ENCODE data around the gene DEGS1.

DEGS1 gene

DNA sequence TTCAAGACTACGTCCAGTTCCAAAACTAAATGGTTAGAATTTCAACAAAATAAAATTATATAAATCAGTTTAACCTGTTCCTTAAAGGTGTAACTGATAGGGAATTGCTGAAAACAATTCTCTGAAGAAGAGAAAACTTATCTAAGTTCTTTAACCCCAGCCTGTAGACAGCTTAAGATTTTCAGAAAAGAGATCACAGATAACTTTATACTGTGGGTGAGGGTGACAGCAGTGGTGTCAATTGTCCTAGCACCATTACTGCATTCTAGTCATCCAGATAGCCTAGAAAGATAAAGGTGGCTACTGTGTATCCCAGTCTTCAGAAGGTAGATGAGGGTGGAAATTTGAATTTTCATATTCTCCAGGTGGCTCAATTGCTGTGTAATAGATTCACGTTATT is 19.7 kb upstream of the DEGS1 start:
- no peaks in the 10 kb centered on the region for H3K4me1 ChIP-seq (ENCODE audit: control insufficient read depth in 1 of 2, insufficient read depth in 2 of 2, low read length in 2 of 2)
- no peak overlapping the region for H3K27ac ChIP-seq (ENCODE audit: low read length)
- H3K36me3 ChIP-seq (ENCODE audit: control insufficient read depth in 1 of 2, insufficient read depth in 2 of 2, low read length in 2 of 2) = peaks cover 20 to 30% of the 10 kb centered on the region in 2 donors
- H3K27me3 ChIP-seq (ENCODE audit: low read depth, low read length) = no peaks in the 10 kb centered on the region
- no peaks in the 10 kb centered on the region for H3K9me3 ChIP-seq (ENCODE audit: control insufficient read depth in 1 of 2, low read length in 2 of 2)
- no peak overlapping the region for H3K4me3 ChIP-seq (ENCODE audit: low read depth in 1 of 2, low read length in 2 of 2)

DNA sequence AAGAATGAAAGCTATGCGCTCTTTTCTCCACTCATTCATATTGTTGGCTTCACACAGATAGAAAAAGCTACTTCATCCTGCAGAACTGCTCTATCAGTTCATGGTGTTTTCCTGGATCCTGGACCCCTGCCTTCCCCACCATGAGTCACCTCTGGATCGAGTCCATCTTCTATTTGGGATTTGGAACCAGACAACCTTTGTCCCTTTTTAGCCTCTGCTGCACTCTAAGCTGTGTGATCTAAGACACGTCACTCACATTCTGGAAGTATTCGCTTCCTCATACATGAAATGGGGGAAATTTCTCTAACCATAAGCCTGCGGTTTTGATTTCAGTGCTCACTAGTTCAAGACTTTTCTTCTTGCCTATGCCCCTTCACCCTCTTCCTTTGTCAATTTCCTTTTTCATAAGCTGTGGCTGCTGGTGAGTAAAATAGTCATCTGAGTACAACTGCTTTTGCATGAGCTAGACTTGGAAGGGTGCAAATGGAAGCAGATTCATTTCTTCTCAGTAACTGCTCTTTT is 14.1 kb upstream of the DEGS1 start:
- Histone ChIP-seq H3K27me3 (ENCODE audit: low read depth, low read length) (no peaks in the 10 kb centered on the region), H3K9me3 (ENCODE audit: control insufficient read depth in 1 of 2, low read length in 2 of 2) (no peaks in the 10 kb centered on the region), H3K27ac (ENCODE audit: low read length) (peak overlapping the region; percentile 42), H3K4me3 (ENCODE audit: low read depth in 1 of 2, low read length in 2 of 2) (no peak overlapping the region), H3K36me3 (ENCODE audit: control insufficient read depth in 1 of 2, insufficient read depth in 2 of 2, low read length in 2 of 2) (no peaks in the 10 kb centered on the region), H3K4me1 (ENCODE audit: control insufficient read depth in 1 of 2, insufficient read depth in 2 of 2, low read length in 2 of 2) (peaks cover 0 to 3% of the 10 kb centered on the region in 2 donors)

DNA sequence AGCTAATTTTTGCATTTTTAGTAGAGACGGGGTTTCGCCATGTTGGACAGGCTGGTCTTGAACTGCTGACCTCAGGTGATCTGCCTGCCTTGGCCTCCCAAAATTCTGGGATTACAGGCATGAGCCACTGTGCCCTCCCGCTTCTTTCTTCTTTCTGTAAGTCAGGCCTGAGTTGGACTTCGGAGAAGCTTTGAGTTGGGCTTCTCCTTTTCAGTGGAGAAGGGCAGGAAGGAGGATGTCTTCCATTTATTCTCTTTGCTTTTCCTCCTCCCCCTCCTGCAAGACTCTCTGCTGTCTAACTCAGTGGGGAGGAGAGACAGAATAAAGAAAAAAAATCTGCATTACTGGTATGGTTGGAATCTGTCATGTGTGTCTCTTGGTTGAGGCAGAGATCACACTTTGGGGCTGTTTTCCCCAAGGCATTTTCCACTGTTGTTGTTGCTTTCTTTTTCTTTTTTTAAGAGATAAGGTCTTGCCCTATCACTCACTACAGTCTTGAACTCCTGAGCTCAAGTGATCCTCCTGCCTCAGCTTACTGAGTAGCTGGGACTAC is 13.2 kb upstream of the DEGS1 start:
- Histone ChIP-seq H3K27me3 (ENCODE audit: low read depth, low read length) (no peaks in the 10 kb centered on the region), H3K27ac (ENCODE audit: low read length) (no peak overlapping the region), H3K9me3 (ENCODE audit: control insufficient read depth in 1 of 2, low read length in 2 of 2) (no peaks in the 10 kb centered on the region), H3K4me1 (ENCODE audit: control insufficient read depth in 1 of 2, insufficient read depth in 2 of 2, low read length in 2 of 2) (peaks cover 0 to 3% of the 10 kb centered on the region in 2 donors), H3K36me3 (ENCODE audit: control insufficient read depth in 1 of 2, insufficient read depth in 2 of 2, low read length in 2 of 2) (no peaks in the 10 kb centered on the region), H3K4me3 (ENCODE audit: low read depth in 1 of 2, low read length in 2 of 2) (no peak overlapping the region)

GRCh38 chr1:224170343-224170742 is 12.7 kb upstream of the DEGS1 start:
- H3K9me3 ChIP-seq (ENCODE audit: control insufficient read depth in 1 of 2, low read length in 2 of 2) = no peaks in the 10 kb centered on the region
- H3K4me1 ChIP-seq (ENCODE audit: control insufficient read depth in 1 of 2, insufficient read depth in 2 of 2, low read length in 2 of 2) = peaks cover 0 to 3% of the 10 kb centered on the region in 2 donors
- H3K27ac ChIP-seq (ENCODE audit: low read length) = no peak overlapping the region
- H3K27me3 ChIP-seq (ENCODE audit: low read depth, low read length) = no peaks in the 10 kb centered on the region
- no peaks in the 10 kb centered on the region for H3K36me3 ChIP-seq (ENCODE audit: control insufficient read depth in 1 of 2, insufficient read depth in 2 of 2, low read length in 2 of 2)
- no peak overlapping the region for H3K4me3 ChIP-seq (ENCODE audit: low read depth in 1 of 2, low read length in 2 of 2)

DNA sequence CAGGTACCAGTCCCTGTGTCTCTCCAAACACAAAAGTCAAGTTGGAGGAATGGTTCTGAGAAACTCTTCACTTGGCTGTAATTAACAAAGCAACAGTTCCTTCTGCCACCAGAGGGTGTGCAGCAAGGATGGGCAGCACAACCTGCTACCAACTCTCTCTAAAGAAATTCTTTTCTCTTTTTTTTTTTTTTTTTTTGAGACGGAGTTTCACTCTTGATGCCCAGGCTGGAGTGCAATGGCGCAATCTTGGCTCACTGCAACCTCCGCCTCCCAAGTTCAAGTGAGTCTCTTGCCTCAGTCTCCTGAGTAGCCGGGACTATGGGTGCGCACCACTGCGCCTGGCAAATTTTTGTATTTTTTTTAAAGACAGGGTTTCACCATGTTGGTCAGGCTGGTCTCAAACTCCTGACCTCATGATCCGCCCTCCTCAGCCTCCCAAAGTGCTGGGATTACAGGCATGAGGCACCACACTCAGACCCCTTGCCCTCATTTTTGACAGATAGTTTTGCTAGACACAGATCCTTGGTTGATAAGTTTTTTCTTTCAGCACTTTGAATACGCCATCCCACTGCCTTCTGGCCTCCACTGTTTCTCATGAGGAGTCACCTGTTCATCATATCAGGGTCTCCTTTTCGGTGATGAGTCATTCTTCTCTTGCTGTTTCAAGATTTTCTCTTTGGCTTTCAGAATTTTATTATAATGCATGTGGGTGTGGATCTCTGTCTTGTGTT is 12.1 kb upstream of the DEGS1 start:
- Histone ChIP-seq H3K4me1 (ENCODE audit: control insufficient read depth in 1 of 2, insufficient read depth in 2 of 2, low read length in 2 of 2) (peaks cover 0 to 3% of the 10 kb centered on the region in 2 donors), H3K36me3 (ENCODE audit: control insufficient read depth in 1 of 2, insufficient read depth in 2 of 2, low read length in 2 of 2) (no peaks in the 10 kb centered on the region), H3K27ac (ENCODE audit: low read length) (no peak overlapping the region), H3K27me3 (ENCODE audit: low read depth, low read length) (no peaks in the 10 kb centered on the region), H3K9me3 (ENCODE audit: control insufficient read depth in 1 of 2, low read length in 2 of 2) (no peaks in the 10 kb centered on the region), H3K4me3 (ENCODE audit: low read depth in 1 of 2, low read length in 2 of 2) (no peak overlapping the region)

- Histone ChIP-seq H3K4me3 (ENCODE audit: low read depth in 1 of 2, low read length in 2 of 2) (no peak overlapping the region), H3K36me3 (ENCODE audit: control insufficient read depth in 1 of 2, insufficient read depth in 2 of 2, low read length in 2 of 2) (no peaks in the 10 kb centered on the region), H3K27me3 (ENCODE audit: low read depth, low read length) (no peaks in the 10 kb centered on the region), H3K4me1 (ENCODE audit: control insufficient read depth in 1 of 2, insufficient read depth in 2 of 2, low read length in 2 of 2) (peaks cover 0 to 3% of the 10 kb centered on the region in 2 donors), H3K9me3 (ENCODE audit: control insufficient read depth in 1 of 2, low read length in 2 of 2) (no peaks in the 10 kb centered on the region), H3K27ac (ENCODE audit: low read length) (no peak overlapping the region)
Observed at GRCh38 chr1:224172229-224172628, 10.8 kb upstream of the DEGS1 start.

- no peak overlapping the region for H3K4me3 ChIP-seq (ENCODE audit: low read depth in 1 of 2, low read length in 2 of 2)
- peaks cover 0 to 3% of the 10 kb centered on the region in 2 donors for H3K4me1 ChIP-seq (ENCODE audit: control insufficient read depth in 1 of 2, insufficient read depth in 2 of 2, low read length in 2 of 2)
- no peaks in the 10 kb centered on the region for H3K9me3 ChIP-seq (ENCODE audit: control insufficient read depth in 1 of 2, low read length in 2 of 2)
- H3K36me3 ChIP-seq (ENCODE audit: control insufficient read depth in 1 of 2, insufficient read depth in 2 of 2, low read length in 2 of 2) = no peaks in the 10 kb centered on the region
- H3K27me3 ChIP-seq (ENCODE audit: low read depth, low read length) = no peaks in the 10 kb centered on the region
- no peak overlapping the region for H3K27ac ChIP-seq (ENCODE audit: low read length)
Observed at GRCh38 chr1:224173523-224173922, 9.5 kb upstream of the DEGS1 start.

GRCh38 chr1:224175617-224176016 is 7.4 kb upstream of the DEGS1 start:
- no peaks in the 10 kb centered on the region for H3K27me3 ChIP-seq (ENCODE audit: low read depth, low read length)
- no peak overlapping the region for H3K4me3 ChIP-seq (ENCODE audit: low read depth in 1 of 2, low read length in 2 of 2)
- no peak overlapping the region for H3K27ac ChIP-seq (ENCODE audit: low read length)
- H3K36me3 ChIP-seq (ENCODE audit: control insufficient read depth in 1 of 2, insufficient read depth in 2 of 2, low read length in 2 of 2) = no peaks in the 10 kb centered on the region
- no peaks in the 10 kb centered on the region for H3K9me3 ChIP-seq (ENCODE audit: control insufficient read depth in 1 of 2, low read length in 2 of 2)
- H3K4me1 ChIP-seq (ENCODE audit: control insufficient read depth in 1 of 2, insufficient read depth in 2 of 2, low read length in 2 of 2) = no peaks in the 10 kb centered on the region

DNA sequence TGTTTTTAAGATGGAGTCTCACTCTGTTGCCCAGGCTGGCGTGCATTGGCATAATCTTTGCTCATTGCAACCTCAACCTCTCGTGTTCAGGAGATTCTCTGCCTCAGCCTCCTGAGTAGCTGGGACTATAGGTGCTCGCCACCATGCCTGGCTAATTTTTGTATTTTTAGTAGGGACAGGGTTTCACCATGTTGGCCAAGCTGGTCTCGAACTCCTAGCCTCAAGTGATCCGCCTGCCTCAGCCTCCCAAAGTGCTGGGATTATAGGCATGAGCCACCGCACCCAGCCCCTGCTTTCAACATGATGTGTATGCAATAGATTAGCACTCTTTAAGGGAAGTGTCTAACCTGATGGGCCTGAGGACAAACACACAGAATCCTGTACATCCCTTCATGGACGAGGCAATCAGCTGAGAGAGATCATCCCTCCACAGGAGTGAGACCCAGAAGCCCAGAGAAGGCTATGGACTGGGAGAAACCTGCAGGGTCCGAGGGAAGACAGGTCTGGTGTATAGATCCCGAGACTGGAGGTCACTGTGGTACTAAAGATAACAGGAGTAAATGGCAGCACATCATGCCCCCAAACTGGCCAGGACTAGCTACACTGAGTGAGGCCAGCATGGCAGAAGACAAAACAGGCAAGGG is 5.6 kb upstream of the DEGS1 start:
- H3K27ac ChIP-seq (ENCODE audit: low read length) = no peak overlapping the region
- no peaks in the 10 kb centered on the region for H3K27me3 ChIP-seq (ENCODE audit: low read depth, low read length)
- no peaks in the 10 kb centered on the region for H3K36me3 ChIP-seq (ENCODE audit: control insufficient read depth in 1 of 2, insufficient read depth in 2 of 2, low read length in 2 of 2)
- no peaks in the 10 kb centered on the region for H3K9me3 ChIP-seq (ENCODE audit: control insufficient read depth in 1 of 2, low read length in 2 of 2)
- peaks cover 0 to 6% of the 10 kb centered on the region in 2 donors for H3K4me1 ChIP-seq (ENCODE audit: control insufficient read depth in 1 of 2, insufficient read depth in 2 of 2, low read length in 2 of 2)
- no peak overlapping the region for H3K4me3 ChIP-seq (ENCODE audit: low read depth in 1 of 2, low read length in 2 of 2)

GRCh38 chr1:224178894-224179293 is 4.1 kb upstream of the DEGS1 start:
- H3K27me3 ChIP-seq (ENCODE audit: low read depth, low read length) = no peaks in the 10 kb centered on the region
- H3K36me3 ChIP-seq (ENCODE audit: control insufficient read depth in 1 of 2, insufficient read depth in 2 of 2, low read length in 2 of 2) = peaks cover 0 to 4% of the 10 kb centered on the region in 2 donors
- peaks cover 0 to 8% of the 10 kb centered on the region in 2 donors for H3K4me1 ChIP-seq (ENCODE audit: control insufficient read depth in 1 of 2, insufficient read depth in 2 of 2, low read length in 2 of 2)
- H3K4me3 ChIP-seq (ENCODE audit: low read depth in 1 of 2, low read length in 2 of 2) = no peak overlapping the region
- H3K9me3 ChIP-seq (ENCODE audit: control insufficient read depth in 1 of 2, low read length in 2 of 2) = no peaks in the 10 kb centered on the region
- no peak overlapping the region for H3K27ac ChIP-seq (ENCODE audit: low read length)

GRCh38 chr1:224180783-224181452 is 2.1 kb upstream of the DEGS1 start:
- Histone ChIP-seq H3K4me1 (ENCODE audit: control insufficient read depth in 1 of 2, insufficient read depth in 2 of 2, low read length in 2 of 2) (peaks cover 0 to 25% of the 10 kb centered on the region in 2 donors), H3K27me3 (ENCODE audit: low read depth, low read length) (no peaks in the 10 kb centered on the region), H3K4me3 (ENCODE audit: low read depth in 1 of 2, low read length in 2 of 2) (no peak overlapping the region), H3K9me3 (ENCODE audit: control insufficient read depth in 1 of 2, low read length in 2 of 2) (no peaks in the 10 kb centered on the region), H3K27ac (ENCODE audit: low read length) (no peak overlapping the region), H3K36me3 (ENCODE audit: control insufficient read depth in 1 of 2, insufficient read depth in 2 of 2, low read length in 2 of 2) (peaks cover 0 to 5% of the 10 kb centered on the region in 2 donors)
